Dendritic cell treated with granulocyte-macrophage colony-stimulating factor and Interleukin-4, amounts not matched to agents 40 ng/mL and 50 ng/mL, for 4 days (primary cell): Measurements from ENCODE around the gene NEDD4.
"Not testable (repeated sequence)": the region's sequence is repeated elsewhere in the genome, so short reads cannot be mapped to it uniquely, and the experiment has no call there.

ENCODE experiments used
- H3K27ac Mint-ChIP-seq: one replicate; pipeline ENCODE4 v1.8.0; 2022; ENCODE audit warnings: mild to moderate bottlenecking, mixed read lengths
- H3K27me3 Mint-ChIP-seq: one replicate; pipeline ENCODE4 v1.8.0; 2022; ENCODE audit warnings: mild to moderate bottlenecking, mixed read lengths
- H3K36me3 Mint-ChIP-seq: one replicate; pipeline ENCODE4 v1.8.0; 2022; ENCODE audit warnings: low read depth, mixed read lengths
- H3K4me1 Mint-ChIP-seq: one replicate; pipeline ENCODE4 v1.8.0; 2022; ENCODE audit warnings: low read depth, mixed read lengths
- H3K4me3 Mint-ChIP-seq: one replicate; pipeline ENCODE4 v1.8.0; 2022; ENCODE audit warnings: mild to moderate bottlenecking, moderate library complexity, mixed read lengths
- H3K9me3 Mint-ChIP-seq: one replicate; pipeline ENCODE4 v1.8.0; 2022; ENCODE audit warnings: mixed read lengths
- intact Hi-C: fragments of 100-400 bp; cut with micrococcal nuclease; formaldehyde crosslinking; loops from one replicate; pipeline ENCODE4 v1.15.0; 2022

The NEDD4 gene

GRCh38 chr15:55796321-55796965 is 197.0 kb downstream of the NEDD4 start:
- H3K4me3 Mint-ChIP-seq = no peak overlapping the region
- intact Hi-C loops = no loop called here
- no peaks in the 10 kb centered on the region for H3K4me1 Mint-ChIP-seq
- peaks cover 2% of the 10 kb centered on the region for H3K27me3 Mint-ChIP-seq
- no peak overlapping the region for H3K27ac Mint-ChIP-seq
- peaks cover 13% of the 10 kb centered on the region for H3K9me3 Mint-ChIP-seq
- no peaks in the 10 kb centered on the region for H3K36me3 Mint-ChIP-seq

- Mint-ChIP-seq H3K4me3 (no peak overlapping the region), H3K4me1 (no peaks in the 10 kb centered on the region), H3K27me3 (peaks cover 2% of the 10 kb centered on the region), H3K27ac (no peak overlapping the region), H3K9me3 (peaks cover 17% of the 10 kb centered on the region), H3K36me3 (no peaks in the 10 kb centered on the region)
- intact Hi-C loops = no loop called here
Measured at GRCh38 chr15:55795031-55795430, 198.4 kb downstream of the NEDD4 start.

- Mint-ChIP-seq H3K4me1 (no peaks in the 10 kb centered on the region), H3K4me3 (no peak overlapping the region), H3K36me3 (no peaks in the 10 kb centered on the region), H3K9me3 (peaks cover 31% of the 10 kb centered on the region), H3K27me3 (peaks cover 2% of the 10 kb centered on the region), H3K27ac (no peak overlapping the region)
- intact Hi-C loops = no loop called here
Measured at GRCh38 chr15:55791551-55792400, 201.6 kb downstream of the NEDD4 start.

GRCh38 chr15:55789066-55789660 is 204.2 kb downstream of the NEDD4 start:
- Mint-ChIP-seq H3K4me3 (no peak overlapping the region), H3K9me3 (peaks cover 29% of the 10 kb centered on the region), H3K4me1 (no peaks in the 10 kb centered on the region), H3K36me3 (no peaks in the 10 kb centered on the region), H3K27me3 (no peaks in the 10 kb centered on the region), H3K27ac (no peak overlapping the region)
- intact Hi-C loops = no loop called here

GRCh38 chr15:55786341-55786740 is 207.1 kb downstream of the NEDD4 start:
- Mint-ChIP-seq H3K36me3 (no peaks in the 10 kb centered on the region), H3K4me1 (no peaks in the 10 kb centered on the region)

GRCh38 chr15:55785593-55785992 is 207.8 kb downstream of the NEDD4 start:
- H3K36me3 Mint-ChIP-seq, H3K4me3 Mint-ChIP-seq, H3K27me3 Mint-ChIP-seq, H3K4me1 Mint-ChIP-seq, H3K27ac Mint-ChIP-seq, intact Hi-C loops: not testable (repeated sequence)
- peaks cover 19% of the 10 kb centered on the region for H3K9me3 Mint-ChIP-seq

More at GRCh38 chr15:55786341-55786740, 207.1 kb downstream of the NEDD4 start:
- peaks cover 18% of the 10 kb centered on the region for H3K9me3 Mint-ChIP-seq
- H3K27ac Mint-ChIP-seq = no peak overlapping the region
- H3K4me3 Mint-ChIP-seq = no peak overlapping the region
- intact Hi-C loops = no loop called here
- H3K27me3 Mint-ChIP-seq = no peaks in the 10 kb centered on the region

- Mint-ChIP-seq H3K9me3 (peaks cover 21% of the 10 kb centered on the region), H3K27me3 (no peaks in the 10 kb centered on the region), H3K27ac (no peak overlapping the region), H3K4me1 (peaks cover 7% of the 10 kb centered on the region), H3K4me3 (no peak overlapping the region), H3K36me3 (no peaks in the 10 kb centered on the region)
- intact Hi-C loops = no loop called here
Measured at GRCh38 chr15:55784286-55784685, 209.1 kb downstream of the NEDD4 start.

- H3K4me1 Mint-ChIP-seq = peaks cover 7% of the 10 kb centered on the region
- no peaks in the 10 kb centered on the region for H3K27me3 Mint-ChIP-seq
- H3K9me3 Mint-ChIP-seq = peaks cover 14% of the 10 kb centered on the region
- H3K36me3 Mint-ChIP-seq = no peaks in the 10 kb centered on the region
- H3K4me3 Mint-ChIP-seq = no peak overlapping the region
- intact Hi-C loops = no loop called here
- H3K27ac Mint-ChIP-seq = no peak overlapping the region
Measured at GRCh38 chr15:55782901-55783300, 210.5 kb downstream of the NEDD4 start.

GRCh38 chr15:55780292-55780691 is 213.1 kb downstream of the NEDD4 start:
- Mint-ChIP-seq H3K36me3 (no peaks in the 10 kb centered on the region), H3K9me3 (peaks cover 14% of the 10 kb centered on the region), H3K27me3 (no peaks in the 10 kb centered on the region), H3K4me1 (peaks cover 7% of the 10 kb centered on the region), H3K27ac (no peak overlapping the region), H3K4me3 (no peak overlapping the region)
- intact Hi-C loops = no loop called here

GRCh38 chr15:55778932-55779331 is 214.5 kb downstream of the NEDD4 start:
- Mint-ChIP-seq H3K4me3 (no peak overlapping the region), H3K9me3 (peaks cover 14% of the 10 kb centered on the region), H3K4me1 (peaks cover 7% of the 10 kb centered on the region), H3K27ac (no peak overlapping the region), H3K27me3 (no peaks in the 10 kb centered on the region), H3K36me3 (no peaks in the 10 kb centered on the region)
- intact Hi-C loops = no loop called here
